HG03575 (cell line): ENCODE measurements around the gene FAM78A.

Source experiments
- ATAC-seq: cut with Tn5 transposase; IDR thresholded peaks from one replicate; pipeline ENCODE4 v1.9.1; 2021; ENCODE audit not compliant: unreplicated experiment, insufficient number of reproducible peaks, low FRiP score; ENCODE audit errors: extremely low read depth

Gene FAM78A

DNA sequence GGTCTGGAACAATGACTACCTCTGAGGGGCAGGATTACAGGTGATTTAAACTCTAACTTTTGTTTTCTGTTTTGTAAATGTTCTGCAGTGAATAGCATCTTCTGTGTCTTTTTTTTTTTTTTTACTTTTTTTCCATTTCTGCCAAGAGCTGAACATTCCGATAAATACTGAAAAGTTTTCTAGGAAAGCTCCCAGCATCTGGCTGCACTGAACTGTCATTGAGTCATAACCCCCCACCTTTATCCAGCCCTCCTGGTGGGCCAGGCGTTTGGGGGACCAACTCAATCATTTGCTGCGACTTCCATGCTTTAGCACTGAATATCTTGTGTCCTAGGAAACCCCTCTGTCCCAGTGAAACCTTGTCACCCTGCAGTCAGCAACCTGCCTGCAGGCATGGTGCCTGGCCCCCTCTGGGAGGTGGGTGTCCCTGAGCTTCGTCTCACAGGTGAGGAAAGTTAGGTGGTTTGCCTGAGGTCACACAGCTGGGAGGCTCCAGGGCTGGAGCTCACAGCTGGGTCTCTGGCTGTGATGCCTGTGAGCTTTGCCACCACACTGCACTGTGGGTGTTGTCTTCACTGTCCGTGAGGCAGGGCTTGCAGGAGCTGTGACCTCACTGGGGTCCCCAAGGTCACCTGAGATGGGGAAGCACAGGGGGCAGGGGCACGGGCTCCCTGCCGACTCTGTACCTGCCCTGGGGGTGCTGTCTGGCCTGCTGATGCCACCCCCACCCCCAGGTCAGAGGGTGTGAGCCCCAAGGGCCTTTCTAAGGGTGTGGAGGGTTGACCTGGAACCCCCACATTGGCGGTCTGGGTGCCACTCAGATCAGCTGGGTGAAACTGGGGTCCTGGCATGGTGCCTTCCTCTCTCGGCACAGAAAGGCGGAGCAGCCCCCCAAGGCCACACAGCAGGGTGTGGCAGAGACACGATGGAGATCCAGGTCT is 27.3 kb upstream of the FAM78A start:
- no peak for ATAC-seq

DNA sequence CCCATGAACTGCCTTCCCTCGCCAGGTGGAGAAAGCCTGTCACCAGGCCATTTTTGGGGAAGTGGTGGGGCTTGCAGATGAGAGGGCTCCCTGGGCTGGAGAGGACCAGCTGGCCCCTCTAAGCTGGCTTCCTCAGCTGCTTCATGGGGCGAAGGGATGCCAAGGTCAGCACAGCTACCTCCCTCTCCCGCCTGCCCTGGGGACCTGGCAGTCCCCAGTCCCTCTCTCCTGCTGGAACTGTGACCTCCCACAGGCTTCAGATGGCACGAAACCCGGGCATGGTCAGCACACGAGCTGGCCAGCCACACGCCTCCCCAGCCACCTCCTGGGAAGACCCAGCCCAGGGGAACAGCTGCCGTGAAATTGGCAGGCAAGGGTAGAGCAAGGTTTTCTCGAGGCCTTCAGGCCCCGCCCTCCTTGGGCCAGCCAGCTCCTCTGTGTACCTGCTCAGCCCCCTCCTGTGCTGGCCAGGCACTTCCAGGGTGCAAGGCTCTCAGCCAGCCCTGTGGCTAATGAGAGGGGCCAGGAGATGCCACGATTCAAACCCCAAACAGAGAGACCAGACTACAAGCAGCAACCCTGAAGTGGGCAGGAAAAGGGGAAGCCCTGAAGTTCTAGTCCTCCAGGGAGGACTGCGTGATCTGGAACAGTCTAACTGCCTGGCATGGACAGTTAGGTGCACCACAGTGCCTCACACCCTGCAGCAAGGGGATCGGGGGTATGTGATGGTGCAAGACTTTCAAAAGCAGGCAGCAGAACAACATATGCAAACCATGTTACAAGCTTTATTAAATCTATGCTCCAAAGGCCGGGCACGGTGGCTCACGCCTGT is 26.1 kb upstream of the FAM78A start:
- no peak for ATAC-seq

DNA sequence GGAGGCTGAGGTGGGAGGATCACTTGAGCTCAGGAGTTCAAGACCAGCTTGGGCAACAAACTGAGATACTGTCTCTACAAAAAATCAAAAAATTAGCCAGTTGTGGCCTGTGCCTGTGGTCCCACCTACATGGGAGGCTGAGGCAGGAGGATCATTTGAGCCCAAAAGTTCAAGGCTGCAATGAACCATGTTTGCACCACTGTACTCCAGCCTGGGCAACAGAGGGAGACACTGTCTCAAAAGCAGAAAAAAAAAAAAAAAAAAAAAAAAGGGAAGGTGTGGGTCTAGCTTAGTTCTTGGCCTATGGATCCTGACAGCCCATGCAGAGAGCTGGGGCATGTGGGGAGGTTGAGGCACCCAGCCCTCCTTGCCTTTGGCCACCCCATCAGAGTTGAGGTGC is 24.1 kb upstream of the FAM78A start:
- no peak for ATAC-seq

DNA sequence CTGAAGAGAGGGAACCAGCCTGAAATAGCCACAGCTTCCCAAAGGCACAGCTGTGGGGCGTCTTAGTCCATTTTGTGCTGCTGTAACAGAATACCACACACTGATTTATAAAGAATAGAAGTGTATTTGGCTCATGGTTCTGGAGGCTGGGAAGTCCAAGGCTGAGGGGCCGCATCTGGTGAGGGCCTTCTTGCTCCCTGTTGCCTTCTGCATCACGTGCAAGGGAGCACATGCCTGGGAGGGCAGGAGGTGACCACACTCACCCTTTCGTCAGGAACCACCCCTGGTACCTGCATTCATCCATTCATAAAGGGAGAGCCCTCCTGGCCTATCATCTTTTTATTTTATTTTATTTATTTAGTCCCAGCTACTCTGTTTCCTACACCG is 23.6 kb upstream of the FAM78A start:
- no peak for ATAC-seq

DNA sequence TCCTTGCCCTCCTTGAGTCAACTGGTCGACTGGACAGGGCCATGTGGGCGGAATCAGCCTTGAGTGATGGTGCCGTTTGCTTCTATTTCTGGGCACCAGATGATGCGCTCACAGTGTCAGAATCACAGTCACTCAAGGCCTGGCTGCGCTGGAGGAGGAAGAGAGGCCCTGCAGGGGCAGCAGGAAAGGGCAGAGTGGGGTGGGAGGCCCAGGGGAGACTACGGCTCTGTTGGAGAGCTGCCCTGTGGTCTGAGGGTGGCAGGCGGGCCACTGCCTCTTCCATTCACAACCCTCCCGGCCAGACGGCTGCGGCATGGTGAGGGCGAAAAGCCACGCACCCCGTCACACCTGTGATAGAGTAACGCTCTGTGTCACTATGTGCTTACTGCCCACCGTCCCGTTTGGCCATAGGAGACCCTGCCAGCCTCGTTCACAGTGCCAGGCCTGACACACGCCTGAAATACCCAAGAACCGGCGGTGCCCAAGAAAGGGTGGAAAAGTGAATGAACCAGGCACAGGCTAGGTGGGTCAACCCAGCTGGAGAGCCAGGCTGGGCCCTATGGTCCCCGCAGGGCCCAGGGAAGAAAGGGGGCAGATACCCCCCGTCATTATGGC is 23.1 kb upstream of the FAM78A start:
- ATAC-seq = no peak

DNA sequence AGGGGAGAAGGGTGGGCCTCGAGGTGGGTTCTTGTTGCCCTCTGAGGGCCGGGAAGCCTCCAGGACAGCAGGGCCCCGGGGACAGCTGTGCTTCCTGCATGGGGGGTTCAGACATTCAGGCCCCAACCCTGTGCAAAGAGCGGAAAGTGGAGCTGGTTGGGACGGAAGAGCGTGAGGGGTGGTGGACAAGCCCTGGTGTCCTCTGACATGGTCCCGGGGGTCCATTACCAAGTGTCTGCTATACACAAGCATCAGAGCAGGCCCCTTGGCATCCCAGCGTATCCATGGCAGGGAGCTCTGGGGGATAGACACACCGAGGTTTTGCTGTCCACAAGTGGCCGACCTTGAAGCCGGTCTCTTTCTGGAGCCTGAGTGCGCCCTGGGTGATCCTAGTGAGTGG is 22.5 kb upstream of the FAM78A start:
- no peak for ATAC-seq

DNA sequence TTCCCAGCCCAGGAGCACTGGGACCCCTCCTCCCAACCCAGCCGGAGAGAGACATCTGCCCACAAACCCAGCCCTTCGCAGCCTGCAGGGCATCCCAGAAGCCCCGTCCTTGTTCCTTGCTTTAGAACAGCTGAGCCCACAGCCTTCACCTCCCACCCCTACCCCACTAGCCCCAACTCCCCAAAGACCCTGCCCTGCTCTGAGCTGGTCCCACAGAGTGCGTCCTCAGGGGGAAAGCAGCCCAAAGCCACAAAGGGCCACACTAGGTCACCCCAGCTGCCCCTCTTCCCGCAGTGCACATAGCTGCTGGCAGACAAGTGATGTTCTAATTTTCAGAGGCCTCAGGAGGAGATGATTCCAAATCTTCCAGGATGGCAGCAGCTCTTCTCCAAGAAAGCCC is 22.0 kb upstream of the FAM78A start:
- no peak for ATAC-seq

DNA sequence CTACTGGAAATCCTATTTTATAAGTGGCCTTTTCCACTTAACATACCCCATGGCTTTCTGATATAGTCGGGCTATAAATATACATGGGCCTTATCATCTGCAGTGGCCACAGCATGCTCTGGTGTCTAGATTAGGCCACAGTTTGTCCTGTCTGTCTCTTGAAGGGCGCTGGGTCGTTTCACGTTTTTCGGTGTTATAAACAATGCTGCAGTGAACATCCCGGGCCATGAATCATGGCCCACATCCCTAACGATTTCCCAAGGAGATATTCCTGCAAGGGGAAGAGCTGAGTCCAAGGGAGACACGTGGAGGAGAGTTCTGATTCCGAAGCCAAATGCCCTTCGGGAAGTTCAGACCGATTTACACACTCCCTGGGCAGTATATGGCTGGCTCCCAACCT is 21.6 kb upstream of the FAM78A start:
- ATAC-seq = no peak

DNA sequence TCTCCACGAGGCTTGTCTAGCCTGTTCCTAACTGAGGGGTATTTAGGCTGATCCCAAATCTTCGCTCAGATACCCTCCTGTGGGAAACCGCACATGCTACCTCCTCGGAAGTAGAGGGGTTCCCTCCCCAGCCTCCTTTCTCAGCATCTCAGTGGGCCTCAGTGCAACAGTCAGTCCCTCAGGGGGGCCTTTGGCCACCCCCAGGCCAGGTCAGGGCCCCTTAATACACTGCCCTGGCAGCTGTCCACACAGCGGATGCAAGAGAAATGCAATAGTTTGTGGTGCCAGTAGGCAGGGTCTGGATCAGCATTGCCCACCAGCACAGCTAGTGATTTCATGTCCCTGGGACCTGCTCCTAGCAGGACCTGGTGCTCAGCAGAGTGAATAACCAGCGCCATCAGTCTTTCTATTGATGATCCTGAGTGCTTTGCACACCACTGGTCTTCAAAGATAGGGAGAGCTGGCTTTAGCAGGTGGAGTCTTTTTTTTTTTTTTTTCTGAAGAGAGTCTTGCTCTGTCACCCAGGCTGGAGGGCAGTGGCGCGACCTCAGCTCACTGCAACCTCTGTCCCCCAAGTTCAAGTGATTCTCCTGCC is 20.7 kb upstream of the FAM78A start:
- ATAC-seq = no peak

DNA sequence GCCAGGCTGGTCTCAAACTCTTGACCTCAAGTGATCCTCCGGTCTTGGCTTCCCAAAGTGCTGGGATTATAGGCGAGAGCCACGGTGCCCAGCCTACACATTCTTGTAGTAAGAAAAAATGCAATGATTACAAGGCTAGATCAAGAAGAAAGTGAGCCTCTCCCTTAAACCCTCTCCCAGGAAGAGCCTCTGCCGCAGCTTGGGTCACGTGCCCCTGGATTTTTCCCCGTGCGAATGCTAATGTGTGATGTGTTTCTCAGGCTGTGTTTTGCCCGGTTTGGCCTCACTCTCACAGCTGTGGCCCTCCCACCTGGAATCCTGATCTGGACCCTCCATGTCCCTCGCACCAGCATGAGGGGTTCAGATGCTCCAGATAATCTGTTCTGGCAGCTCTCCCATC is 20.1 kb upstream of the FAM78A start:
- no peak for ATAC-seq

DNA sequence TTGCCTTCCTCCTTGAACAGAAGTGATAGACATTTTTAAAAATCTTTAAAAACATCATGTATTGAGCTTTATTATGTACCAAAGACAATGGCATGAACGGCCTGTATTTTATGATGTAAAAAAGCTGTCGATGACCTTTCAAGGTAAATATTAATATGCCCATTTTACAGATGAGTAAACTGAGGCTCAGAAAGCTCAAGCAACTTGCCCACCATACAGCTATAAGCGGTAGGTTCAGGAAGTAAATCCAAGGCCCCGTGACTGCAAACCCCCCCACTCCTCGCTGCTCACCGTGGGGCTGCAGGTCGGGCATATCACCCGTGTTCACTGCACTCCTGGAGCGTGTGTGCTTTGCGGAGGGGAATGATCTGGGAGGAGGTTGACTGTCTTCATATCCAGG is 16.6 kb upstream of the FAM78A start:
- no peak for ATAC-seq

DNA sequence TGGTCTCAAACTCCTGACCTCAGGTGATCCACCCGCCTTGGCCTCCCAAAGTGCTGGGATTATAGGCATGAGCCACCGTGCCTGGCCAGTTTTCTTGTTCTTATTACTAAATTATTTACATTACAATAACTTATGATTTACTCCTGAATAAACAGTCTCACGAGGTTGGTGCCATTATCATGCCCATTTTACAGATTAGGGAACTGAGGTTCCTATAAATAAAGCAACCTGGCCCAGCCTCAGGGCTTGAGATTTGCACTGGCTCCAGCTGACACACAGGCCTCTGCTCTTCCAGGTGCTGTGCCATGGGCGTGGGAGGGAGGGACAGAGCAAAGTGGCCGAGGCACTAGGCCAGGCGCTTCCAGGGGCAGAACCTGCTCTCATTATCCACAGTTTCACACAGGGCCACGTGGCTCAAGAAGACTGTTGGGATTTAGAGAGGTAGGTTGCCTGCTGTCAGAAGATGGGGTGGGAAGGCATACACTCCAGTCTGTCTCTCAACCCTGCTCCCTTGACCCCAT is 15.5 kb upstream of the FAM78A start:
- no peak for ATAC-seq

DNA sequence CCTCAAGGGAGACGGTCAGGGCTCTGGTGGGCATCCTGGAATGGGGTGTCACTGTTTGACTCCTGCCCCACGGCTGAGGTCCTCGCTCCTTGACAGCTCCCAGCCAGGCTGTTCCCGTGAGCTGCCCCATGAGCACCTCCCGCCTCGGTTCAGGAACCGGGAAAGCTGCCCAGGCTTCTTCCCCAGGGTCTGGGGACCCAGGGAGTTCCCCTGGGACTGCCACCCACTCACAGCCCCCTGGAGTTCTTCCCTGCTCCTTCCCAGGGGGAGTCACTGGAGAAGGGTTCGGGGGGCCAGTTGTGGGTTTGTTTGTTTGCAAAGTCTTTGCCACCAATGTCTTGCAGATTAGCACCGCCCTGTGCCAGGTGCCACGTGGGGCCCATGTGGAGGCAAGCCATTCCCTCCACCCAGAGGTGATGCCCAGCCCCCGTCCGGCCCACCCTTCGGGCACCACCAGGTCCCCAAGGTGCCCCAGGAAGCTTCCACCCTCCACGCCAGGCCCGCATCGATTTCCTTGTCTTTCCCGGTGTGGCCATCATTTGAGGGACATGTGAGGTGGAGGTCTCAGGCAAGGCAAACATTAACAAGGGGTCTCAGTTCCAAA is 14.6 kb upstream of the FAM78A start:
- no peak for ATAC-seq

DNA sequence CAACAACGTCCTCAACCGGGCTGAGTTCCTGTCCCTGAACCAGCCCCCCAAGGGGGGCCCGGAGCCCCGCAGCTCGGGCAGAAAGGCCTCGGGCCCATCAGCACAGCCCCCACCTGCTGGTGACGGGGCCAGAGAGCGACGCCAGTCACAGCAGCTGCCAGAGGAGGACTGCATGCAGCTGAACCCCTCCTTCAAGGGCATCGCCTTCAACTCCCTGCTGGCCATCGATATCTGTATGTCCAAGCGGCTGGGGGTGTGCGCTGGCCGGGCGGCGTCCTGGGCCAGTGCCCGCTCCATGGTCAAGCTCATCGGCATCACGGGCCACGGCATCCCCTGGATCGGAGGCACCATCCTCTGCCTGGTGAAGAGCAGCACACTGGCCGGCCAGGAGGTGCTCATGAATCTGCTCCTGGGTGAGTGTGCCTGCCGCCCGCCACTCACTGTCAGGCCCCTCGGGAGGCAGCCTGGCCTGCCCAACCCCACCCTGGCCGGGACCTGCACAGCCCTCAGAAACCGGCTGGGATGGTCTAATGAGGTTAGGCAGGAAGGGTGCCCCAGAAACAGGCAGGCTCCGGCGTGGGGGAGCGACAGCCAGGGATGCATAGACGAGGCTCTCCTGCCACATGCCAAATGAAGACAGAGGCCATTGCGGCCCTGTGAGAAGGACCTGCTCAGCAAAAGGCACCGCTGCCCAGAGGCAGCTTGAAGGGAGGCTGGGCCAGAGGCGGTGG is 13.9 kb upstream of the FAM78A start:
- ATAC-seq = no peak

DNA sequence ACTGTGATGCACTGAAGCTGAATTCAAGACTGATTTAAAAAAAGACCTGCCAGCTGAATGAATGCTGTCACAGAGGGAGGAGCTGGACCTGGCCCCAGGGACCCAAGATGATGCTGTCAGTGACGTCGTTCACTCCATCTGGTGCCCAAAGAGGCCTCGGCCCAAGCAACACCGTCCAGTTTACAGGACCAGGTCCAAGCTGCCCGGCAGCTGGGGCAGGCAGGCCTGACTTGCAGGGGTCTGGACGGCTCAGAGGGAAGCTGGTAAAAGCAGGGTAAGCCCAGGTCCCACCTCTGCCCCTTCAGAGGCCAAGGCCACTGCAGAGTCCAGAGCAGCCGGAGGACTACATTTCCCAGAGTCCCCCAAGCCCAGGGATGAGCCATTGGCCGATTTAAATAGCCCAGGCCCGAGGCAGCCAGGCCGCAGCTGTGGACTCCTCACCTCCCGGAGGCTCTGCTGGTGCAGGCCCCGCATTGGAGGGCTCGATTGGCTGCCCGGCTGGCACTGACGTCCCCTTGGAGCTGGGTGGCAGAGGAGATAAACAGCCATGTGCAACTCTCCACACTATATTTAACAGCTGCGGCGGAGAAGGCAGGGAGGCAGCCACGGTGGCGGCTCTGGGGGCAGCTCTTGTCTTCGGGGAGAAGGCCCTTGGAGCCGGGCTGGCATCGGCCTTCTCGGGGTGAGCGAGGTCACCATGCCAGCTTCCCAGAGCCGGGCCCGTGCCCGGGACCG is 13.2 kb upstream of the FAM78A start, which contains the start of gene PLPP7:
Gene PLPP7, plus strand, starts transcription at position 423 of the 735 bp plus-strand sequence. Its CDS starts 275 bp downstream, at position 698.
- ATAC-seq = no peak

DNA sequence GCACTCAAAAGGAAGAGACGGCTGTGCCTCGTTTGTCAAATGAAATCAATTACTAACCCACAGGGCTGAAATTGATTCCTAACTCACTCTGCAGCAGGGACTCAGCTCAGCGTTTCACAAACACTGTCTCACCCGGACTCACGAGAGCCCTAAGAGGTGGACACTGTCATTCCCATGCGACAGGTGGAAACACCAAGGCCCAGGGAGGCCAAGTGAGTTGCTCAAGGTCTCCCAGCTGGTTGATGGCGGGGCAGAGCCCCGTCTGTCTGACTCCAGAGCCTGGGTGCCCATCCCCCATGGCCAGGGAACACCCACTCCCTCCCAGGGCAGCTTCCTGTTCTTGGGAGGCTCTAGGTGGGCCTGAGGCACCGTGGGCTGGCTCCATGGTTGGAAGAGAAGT is 11.9 kb upstream of the FAM78A start:
- no peak for ATAC-seq

DNA sequence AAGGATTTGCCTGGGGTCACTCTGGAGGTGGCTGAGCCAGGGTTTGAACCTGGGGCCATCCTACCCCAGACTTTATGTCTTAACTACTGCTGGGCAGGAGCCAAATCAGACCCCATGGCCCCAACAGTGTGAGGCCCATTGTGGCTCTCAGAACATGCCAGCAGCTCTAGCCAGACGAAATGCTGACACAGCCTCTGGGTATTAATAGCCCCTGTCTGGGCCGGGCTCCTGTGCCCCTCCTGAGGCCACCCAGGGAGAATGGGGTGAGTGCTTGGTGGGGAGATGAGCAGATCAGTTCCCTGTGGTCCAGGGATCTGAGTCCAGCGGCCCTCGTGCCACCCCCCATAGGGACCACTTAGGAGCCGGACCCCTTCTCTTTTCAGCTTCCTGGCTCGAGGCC is 11.0 kb upstream of the FAM78A start:
- ATAC-seq = no peak
